Muscle layer of colon (tissue), 2 donors: Measurements from ENCODE around the gene HAO2.
"Not testable (repeated sequence)": the region's sequence is repeated elsewhere in the genome, so short reads cannot be mapped to it uniquely, and the experiment has no call there.

Experiments
- H3K27ac ChIP-seq: one replicate; pipeline ENCODE4 v1.7.0; 2013; ENCODE audit warnings: low read depth, mild to moderate bottlenecking, low read length, moderate library complexity
- H3K27me3 ChIP-seq, 2 donors: one replicate each; pipeline ENCODE4 v1.7.0; 2013; ENCODE audit warnings: low read length in 2 of 2, mild to moderate bottlenecking in 2 of 2; ENCODE audit not compliant: insufficient read depth in 2 of 2, control insufficient read depth in 1 of 2
- H3K36me3 ChIP-seq: one replicate; pipeline ENCODE4 v1.7.0; 2013; ENCODE audit warnings: mild to moderate bottlenecking, low read length; ENCODE audit not compliant: insufficient read depth
- H3K4me1 ChIP-seq: one replicate; pipeline ENCODE4 v1.7.0; 2013; ENCODE audit warnings: mild to moderate bottlenecking, low read length; ENCODE audit not compliant: insufficient read depth
- H3K4me3 ChIP-seq, 2 donors: one replicate each; pipeline ENCODE4 v1.7.0; 2013; ENCODE audit warnings: low read length in 2 of 2, low read depth in 1 of 2, mild to moderate bottlenecking in 1 of 2, moderate library complexity in 1 of 2
- H3K9ac ChIP-seq: one replicate; pipeline ENCODE4 v1.7.0; 2013; ENCODE audit warnings: low read length
- H3K9me3 ChIP-seq: one replicate; pipeline ENCODE4 v1.7.0; 2013; ENCODE audit warnings: mild to moderate bottlenecking, low read length
- donor health status: abdominal sarcoma.
- donor health status: Adenocarcinoma of cecum.

Gene HAO2

GRCh38 chr1:119331190-119331515 is 37.4 kb upstream of the HAO2 start:
- H3K9ac ChIP-seq = no peak overlapping the region
- H3K9me3 ChIP-seq = no peaks in the 10 kb centered on the region
- H3K36me3 ChIP-seq = no peaks in the 10 kb centered on the region
- H3K4me3 ChIP-seq = no peak overlapping the region
- peaks cover 47% of the 10 kb centered on the region for H3K4me1 ChIP-seq
- H3K27me3 ChIP-seq = no peaks in the 10 kb centered on the region
- no peak overlapping the region for H3K27ac ChIP-seq

- Histone ChIP-seq H3K4me1 (peaks cover 40% of the 10 kb centered on the region), H3K9me3 (no peaks in the 10 kb centered on the region), H3K36me3 (no peaks in the 10 kb centered on the region), H3K9ac (no peak overlapping the region), H3K27ac (no peak overlapping the region), H3K27me3 (no peaks in the 10 kb centered on the region), H3K4me3 (no peak overlapping the region)
Observed at GRCh38 chr1:119331915-119332314, 36.7 kb upstream of the HAO2 start.

- Histone ChIP-seq H3K27me3 (no peaks in the 10 kb centered on the region), H3K4me1 (peaks cover 36% of the 10 kb centered on the region), H3K27ac (no peak overlapping the region), H3K36me3 (no peaks in the 10 kb centered on the region), H3K9ac (no peak overlapping the region), H3K9me3 (no peaks in the 10 kb centered on the region), H3K4me3 (no peak overlapping the region)
Observed at GRCh38 chr1:119332622-119333021, 36.0 kb upstream of the HAO2 start.

DNA sequence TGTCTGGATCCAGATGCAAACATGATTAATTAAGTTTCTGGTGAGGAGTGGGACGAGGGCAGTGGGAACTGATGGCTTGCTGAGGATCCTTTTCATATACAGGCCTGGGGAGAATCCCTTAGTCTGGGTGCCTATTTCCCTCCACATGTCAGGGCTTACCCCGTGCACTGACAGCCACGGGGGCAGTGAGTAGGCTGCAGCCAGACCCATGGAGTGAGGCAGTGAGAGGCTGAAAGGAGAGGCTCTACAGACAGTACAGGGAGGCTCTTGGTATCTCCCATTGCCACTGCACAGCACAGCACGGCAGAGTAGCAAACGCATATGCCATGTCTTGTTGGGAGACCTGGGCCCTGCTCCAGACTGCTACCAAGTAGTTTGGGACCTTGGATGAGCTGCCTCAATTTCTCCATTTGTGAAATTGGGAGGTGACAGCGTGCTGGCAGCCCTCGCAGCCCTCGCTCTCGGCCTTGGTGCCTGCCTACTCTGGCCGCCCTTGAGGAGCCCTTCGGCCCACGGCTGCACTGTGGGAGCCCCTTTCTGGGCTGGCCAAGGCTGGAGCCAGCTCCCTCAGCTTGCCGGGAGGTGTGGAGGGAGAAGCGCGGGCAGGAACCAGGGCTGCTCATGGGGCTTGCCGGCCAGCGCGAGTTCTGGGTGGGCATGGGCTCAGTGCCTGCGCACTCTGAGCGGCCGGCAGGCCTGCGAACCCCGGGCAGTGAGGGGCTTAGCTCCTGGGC is 35.3 kb upstream of the HAO2 start:
- H3K27me3 ChIP-seq = no peaks in the 10 kb centered on the region
- no peak overlapping the region for H3K4me3 ChIP-seq
- no peak overlapping the region for H3K9ac ChIP-seq
- no peaks in the 10 kb centered on the region for H3K9me3 ChIP-seq
- peaks cover 29% of the 10 kb centered on the region for H3K4me1 ChIP-seq
- no peaks in the 10 kb centered on the region for H3K36me3 ChIP-seq
- no peak overlapping the region for H3K27ac ChIP-seq

DNA sequence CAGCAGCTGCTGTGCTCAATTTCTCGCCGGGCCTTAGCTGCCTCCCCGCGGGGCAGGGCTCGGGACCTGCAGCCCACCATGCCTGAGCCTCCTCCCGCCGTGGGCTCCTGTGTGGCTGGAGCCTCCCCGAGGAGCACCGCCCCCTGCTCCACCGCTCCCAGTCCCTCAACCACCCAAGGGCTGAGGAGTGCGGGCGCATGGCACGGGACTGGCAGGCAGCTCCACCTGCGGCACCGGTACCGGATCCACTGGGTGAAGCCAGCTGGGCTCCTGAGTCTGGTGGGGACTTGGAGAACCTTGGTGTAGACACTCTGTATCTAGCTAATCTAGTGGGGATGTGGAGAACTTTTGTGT is 34.7 kb upstream of the HAO2 start:
- not testable (repeated sequence) for H3K27me3 ChIP-seq

GRCh38 chr1:119336848-119337247 is 31.7 kb upstream of the HAO2 start:
- Histone ChIP-seq H3K36me3 (no peaks in the 10 kb centered on the region), H3K9ac (no peak overlapping the region), H3K27ac (no peak overlapping the region), H3K4me3 (no peak overlapping the region), H3K9me3 (no peaks in the 10 kb centered on the region), H3K27me3 (no peaks in the 10 kb centered on the region), H3K4me1 (no peaks in the 10 kb centered on the region)

More for the DNA sequence above, 34.7 kb upstream of the HAO2 start:
- H3K36me3 ChIP-seq, H3K27ac ChIP-seq, H3K9me3 ChIP-seq, H3K9ac ChIP-seq, H3K4me3 ChIP-seq: not testable (repeated sequence)
- peaks cover 24% of the 10 kb centered on the region for H3K4me1 ChIP-seq

- no peak overlapping the region for H3K4me3 ChIP-seq
- H3K36me3 ChIP-seq = no peaks in the 10 kb centered on the region
- no peak overlapping the region for H3K27ac ChIP-seq
- no peak overlapping the region for H3K9ac ChIP-seq
- no peaks in the 10 kb centered on the region for H3K9me3 ChIP-seq
- no peaks in the 10 kb centered on the region for H3K27me3 ChIP-seq
- H3K4me1 ChIP-seq = no peaks in the 10 kb centered on the region
Observed at GRCh38 chr1:119338004-119338403, 30.6 kb upstream of the HAO2 start.

- Histone ChIP-seq H3K27me3 (no peaks in the 10 kb centered on the region), H3K9ac (no peak overlapping the region), H3K36me3 (no peaks in the 10 kb centered on the region), H3K9me3 (no peaks in the 10 kb centered on the region), H3K4me3 (no peak overlapping the region), H3K4me1 (no peaks in the 10 kb centered on the region), H3K27ac (no peak overlapping the region)
Observed at GRCh38 chr1:119338757-119339156, 29.8 kb upstream of the HAO2 start.

DNA sequence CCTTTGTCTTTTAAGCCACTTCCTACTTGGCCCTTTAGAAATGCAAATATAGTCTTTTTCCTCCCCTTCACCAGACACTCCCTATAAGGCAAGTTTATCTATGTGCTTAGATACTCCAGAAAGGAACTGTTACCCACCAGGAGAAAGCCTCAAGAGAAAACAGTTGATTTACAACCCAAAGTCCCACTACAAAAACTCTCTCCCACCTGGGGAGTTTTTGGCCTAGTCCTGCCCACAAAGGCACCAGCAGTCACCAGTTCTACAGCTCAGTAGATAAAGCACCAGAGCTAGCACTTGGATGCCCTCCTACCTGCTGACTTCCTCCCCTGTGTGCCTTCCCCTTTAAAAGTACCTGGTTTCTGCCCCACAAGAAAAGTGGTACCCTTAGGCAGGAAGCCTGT is 27.7 kb upstream of the HAO2 start:
- no peaks in the 10 kb centered on the region for H3K4me1 ChIP-seq
- no peak overlapping the region for H3K4me3 ChIP-seq
- no peaks in the 10 kb centered on the region for H3K36me3 ChIP-seq
- H3K9ac ChIP-seq = no peak overlapping the region
- H3K27ac ChIP-seq = no peak overlapping the region
- H3K9me3 ChIP-seq = no peaks in the 10 kb centered on the region
- H3K27me3 ChIP-seq = no peaks in the 10 kb centered on the region

DNA sequence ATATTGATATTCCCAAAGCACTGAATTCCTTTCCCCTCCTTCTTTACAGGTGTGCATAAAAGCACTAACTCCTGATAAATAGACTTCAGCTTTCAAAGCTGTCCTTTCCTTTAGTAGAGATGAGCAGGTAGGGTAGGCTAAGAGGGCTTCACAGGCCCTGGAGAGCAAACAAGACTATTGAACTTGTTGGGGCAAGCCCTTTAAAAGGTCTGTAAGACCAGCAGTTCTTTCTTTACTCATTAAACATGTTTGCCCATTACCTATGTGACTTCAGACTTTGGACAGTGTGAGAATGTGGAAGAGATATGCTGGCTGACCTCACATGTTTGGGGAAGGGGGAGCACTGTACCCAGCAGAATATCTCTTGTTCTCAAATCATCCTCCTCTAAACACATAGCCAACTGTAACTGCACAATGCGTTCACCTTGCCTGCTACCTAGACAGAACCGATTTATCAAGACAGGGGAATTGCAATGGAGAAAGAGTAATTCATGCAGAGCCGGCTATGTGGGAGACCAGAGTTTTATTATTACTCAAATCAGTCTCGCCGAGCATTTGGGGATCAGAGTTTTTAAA is 27.1 kb upstream of the HAO2 start:
- no peaks in the 10 kb centered on the region for H3K36me3 ChIP-seq
- H3K27ac ChIP-seq = no peak overlapping the region
- no peaks in the 10 kb centered on the region for H3K9me3 ChIP-seq
- H3K4me3 ChIP-seq = no peak overlapping the region
- H3K27me3 ChIP-seq = no peaks in the 10 kb centered on the region
- H3K4me1 ChIP-seq = no peaks in the 10 kb centered on the region
- no peak overlapping the region for H3K9ac ChIP-seq

- no peak overlapping the region for H3K27ac ChIP-seq
- H3K4me3 ChIP-seq = no peak overlapping the region
- no peaks in the 10 kb centered on the region for H3K4me1 ChIP-seq
- H3K27me3 ChIP-seq = no peaks in the 10 kb centered on the region
- H3K9ac ChIP-seq = no peak overlapping the region
- H3K9me3 ChIP-seq = no peaks in the 10 kb centered on the region
- H3K36me3 ChIP-seq = no peaks in the 10 kb centered on the region
Observed at GRCh38 chr1:119345398-119345797, 23.2 kb upstream of the HAO2 start.

DNA sequence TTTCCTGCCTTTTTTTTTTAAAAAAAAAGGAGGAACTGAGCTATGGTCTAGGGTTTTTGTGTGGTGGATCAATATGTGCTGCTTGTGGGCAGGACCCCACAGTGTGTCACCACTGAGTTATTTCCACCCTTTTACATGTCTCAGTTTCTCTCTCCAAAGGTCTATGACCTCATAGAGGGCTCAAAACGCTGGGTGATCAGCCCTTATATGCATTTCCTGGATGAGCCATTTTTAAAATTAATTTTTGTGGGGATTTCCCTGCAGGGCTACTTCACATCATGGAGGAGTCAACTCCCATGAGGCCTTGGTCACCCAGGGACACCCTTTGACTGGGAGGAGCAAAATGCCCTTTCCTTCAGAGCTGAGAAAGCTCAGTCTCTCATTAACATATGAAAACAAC is 20.7 kb upstream of the HAO2 start:
- no peak overlapping the region for H3K27ac ChIP-seq
- no peaks in the 10 kb centered on the region for H3K4me1 ChIP-seq
- H3K27me3 ChIP-seq = no peaks in the 10 kb centered on the region
- no peaks in the 10 kb centered on the region for H3K36me3 ChIP-seq
- H3K4me3 ChIP-seq = no peak overlapping the region
- no peaks in the 10 kb centered on the region for H3K9me3 ChIP-seq
- H3K9ac ChIP-seq = no peak overlapping the region
